K562 (cell line): ENCODE results near the gene ANGEL2.

Experiments used
- CBFB ChIP-seq: sonication (generic); formaldehyde crosslinking; IDR thresholded peaks from 2 replicates; pipeline ENCODE4 v1.4.0; 2020; ENCODE audit warnings: mild to moderate bottlenecking, missing genetic modification reagents
- TF ChIP-seq, protein P1 (sequence below): sonication (generic); formaldehyde crosslinking; IDR thresholded peaks from 2 replicates; pipeline ENCODE4 v1.9.0; 2022; ENCODE audit warnings: mild to moderate bottlenecking, missing genetic modification reagents
- TF ChIP-seq, protein P2 (sequence below): fragments of 450-650 bp; IDR thresholded peaks from 2 replicates; pipeline ENCODE4 v1.6.1; 2016; ENCODE audit warnings: missing biosample characterization, missing genetic modification characterization

DNA sequence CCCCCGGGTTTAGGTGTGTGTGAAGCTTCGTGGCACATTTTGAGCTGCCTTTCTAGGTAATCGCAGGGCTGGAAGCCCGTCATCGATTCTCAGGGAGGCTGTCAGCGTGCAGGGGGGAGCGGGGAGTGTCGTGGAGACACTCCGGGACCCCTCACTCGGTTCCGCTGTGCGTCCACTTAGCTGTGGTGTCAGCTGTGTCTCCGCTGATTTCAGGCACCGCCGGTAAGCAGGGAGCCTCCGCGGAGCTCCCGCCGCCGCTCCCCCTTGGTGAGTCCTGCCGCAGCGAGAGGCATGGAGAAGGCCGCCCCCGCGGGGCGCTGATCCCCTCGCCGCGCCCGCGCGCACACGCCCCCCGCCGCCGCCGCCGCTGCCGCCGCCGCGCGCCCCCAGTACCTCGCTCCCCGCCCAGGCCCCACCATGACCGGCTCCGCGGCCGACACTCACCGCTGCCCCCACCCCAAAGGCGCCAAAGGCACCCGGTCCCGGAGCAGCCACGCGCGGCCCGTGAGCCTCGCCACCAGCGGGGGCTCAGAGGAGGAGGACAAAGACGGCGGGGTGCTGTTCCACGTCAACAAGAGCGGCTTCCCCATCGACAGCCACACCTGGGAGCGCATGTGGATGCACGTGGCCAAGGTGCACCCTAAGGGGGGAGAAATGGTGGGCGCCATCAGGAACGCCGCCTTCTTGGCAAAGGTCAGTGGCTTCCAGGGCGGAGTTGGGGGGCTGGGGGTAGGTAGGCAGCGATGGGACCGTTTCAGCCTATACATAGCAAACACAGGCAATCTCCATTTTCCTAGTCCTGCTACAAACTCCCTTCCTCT, 64.3 kb downstream of the ANGEL2 start:
- no peak for TF ChIP-seq CBFB (CRISPR knock-in tag)
- TF ChIP-seq, protein P1, sequence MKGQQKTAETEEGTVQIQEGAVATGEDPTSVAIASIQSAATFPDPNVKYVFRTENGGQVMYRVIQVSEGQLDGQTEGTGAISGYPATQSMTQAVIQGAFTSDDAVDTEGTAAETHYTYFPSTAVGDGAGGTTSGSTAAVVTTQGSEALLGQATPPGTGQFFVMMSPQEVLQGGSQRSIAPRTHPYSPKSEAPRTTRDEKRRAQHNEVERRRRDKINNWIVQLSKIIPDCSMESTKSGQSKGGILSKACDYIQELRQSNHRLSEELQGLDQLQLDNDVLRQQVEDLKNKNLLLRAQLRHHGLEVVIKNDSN = no peak
- TF ChIP-seq, protein P2, sequence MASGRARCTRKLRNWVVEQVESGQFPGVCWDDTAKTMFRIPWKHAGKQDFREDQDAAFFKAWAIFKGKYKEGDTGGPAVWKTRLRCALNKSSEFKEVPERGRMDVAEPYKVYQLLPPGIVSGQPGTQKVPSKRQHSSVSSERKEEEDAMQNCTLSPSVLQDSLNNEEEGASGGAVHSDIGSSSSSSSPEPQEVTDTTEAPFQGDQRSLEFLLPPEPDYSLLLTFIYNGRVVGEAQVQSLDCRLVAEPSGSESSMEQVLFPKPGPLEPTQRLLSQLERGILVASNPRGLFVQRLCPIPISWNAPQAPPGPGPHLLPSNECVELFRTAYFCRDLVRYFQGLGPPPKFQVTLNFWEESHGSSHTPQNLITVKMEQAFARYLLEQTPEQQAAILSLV = no peak
